ENCODE results near the gene TRAPPC13.
"Not testable (repeated sequence)": the region's sequence is repeated elsewhere in the genome, so short reads cannot be mapped to it uniquely, and the experiment has no call there.

TRAPPC13 gene, protein sequence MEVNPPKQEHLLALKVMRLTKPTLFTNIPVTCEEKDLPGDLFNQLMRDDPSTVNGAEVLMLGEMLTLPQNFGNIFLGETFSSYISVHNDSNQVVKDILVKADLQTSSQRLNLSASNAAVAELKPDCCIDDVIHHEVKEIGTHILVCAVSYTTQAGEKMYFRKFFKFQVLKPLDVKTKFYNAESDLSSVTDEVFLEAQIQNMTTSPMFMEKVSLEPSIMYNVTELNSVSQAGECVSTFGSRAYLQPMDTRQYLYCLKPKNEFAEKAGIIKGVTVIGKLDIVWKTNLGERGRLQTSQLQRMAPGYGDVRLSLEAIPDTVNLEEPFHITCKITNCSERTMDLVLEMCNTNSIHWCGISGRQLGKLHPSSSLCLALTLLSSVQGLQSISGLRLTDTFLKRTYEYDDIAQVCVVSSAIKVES

DNA sequence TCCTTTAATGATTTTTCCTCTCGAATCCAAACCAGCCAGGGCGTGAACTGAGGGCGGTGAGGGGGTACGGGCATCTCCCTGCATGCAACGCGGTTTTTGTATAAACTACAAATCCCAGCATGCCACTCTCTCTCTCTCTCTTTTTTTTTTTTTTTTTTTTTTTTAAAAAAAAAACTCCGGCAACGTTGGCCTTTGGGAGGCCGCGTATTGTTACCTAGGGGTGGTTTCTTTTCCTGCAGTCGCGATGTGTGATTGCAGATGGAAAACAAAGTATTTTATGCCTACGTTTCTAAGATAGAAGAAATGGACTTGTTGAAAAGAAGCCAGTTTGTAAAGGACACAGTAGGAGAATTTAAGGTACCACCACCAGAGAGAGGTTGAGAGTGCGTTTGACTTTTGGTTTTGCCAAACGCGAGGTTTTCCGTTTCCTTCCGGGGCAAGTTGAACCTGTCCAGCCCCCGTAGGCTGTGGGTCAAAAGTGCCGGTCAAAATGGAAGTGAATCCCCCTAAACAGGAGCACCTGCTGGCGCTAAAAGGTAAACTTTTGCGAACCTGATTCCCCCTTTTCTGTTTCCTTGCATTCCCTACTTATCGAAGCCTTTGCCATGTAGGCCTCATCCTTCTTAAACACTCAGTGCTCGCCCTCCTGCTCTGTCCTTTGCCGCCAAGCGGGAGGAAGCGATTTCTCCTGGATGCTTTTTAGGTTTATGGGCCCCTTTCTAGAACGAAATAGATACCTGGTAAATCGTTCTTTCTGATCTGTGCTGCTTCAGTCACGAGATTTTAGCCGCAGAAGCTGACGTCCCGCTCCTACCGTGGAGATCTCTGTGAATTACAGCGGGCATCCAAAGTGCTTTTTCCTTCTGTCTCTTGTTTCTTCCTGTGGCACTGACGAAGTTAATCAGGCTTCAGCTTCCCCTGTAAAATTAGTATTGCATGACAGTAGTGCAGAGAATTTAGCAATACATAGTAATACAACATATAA, at the start of gene TRAPPC13, which contains the start of gene SHLD3:
Gene TRAPPC13, plus strand, starts transcription at position 457 of the 985 bp plus-strand sequence. Its CDS starts 34 bp downstream, at position 491.
Gene SHLD3, plus strand, starts transcription at position 457 of the 985 bp plus-strand sequence. CDS start 4,561 bp downstream, outside the sequence.
- peak; percentile 73 for DNase-seq (ENCODE audit: low read depth)
- H3K4me3 ChIP-seq (ENCODE audit: low read depth, low read length): peak within 1 kb of the TSS; percentile 92
- TF ChIP-seq, protein P1, sequence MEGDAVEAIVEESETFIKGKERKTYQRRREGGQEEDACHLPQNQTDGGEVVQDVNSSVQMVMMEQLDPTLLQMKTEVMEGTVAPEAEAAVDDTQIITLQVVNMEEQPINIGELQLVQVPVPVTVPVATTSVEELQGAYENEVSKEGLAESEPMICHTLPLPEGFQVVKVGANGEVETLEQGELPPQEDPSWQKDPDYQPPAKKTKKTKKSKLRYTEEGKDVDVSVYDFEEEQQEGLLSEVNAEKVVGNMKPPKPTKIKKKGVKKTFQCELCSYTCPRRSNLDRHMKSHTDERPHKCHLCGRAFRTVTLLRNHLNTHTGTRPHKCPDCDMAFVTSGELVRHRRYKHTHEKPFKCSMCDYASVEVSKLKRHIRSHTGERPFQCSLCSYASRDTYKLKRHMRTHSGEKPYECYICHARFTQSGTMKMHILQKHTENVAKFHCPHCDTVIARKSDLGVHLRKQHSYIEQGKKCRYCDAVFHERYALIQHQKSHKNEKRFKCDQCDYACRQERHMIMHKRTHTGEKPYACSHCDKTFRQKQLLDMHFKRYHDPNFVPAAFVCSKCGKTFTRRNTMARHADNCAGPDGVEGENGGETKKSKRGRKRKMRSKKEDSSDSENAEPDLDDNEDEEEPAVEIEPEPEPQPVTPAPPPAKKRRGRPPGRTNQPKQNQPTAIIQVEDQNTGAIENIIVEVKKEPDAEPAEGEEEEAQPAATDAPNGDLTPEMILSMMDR (IDR thresholded peaks at IDR 0.05; ENCODE audit: control insufficient read depth, extremely low read depth, insufficient read depth): no peak

DNA sequence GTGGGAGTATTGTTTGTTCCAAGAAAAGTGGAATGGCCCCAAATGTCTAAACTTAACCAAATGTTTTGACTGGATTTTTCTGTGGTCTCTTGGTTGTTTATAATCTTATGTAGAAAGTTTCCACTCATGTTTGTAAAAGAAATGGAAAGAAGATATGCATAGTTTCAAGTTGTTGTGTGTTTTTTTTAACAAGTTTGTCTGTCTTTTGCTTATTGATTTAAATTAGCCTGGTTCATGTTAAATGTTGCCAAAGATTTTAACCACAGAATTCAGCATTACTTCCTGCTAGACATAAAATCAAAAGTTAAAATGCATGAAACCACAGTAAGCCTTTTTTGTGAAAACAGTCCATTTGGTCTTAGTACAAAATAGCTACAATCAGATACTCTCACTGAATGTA, 47.7 kb upstream of the TRAPPC13 start:
- TF ChIP-seq, protein P1 (IDR thresholded peaks at IDR 0.05; ENCODE audit: control insufficient read depth, extremely low read depth, insufficient read depth): no peak
- no peak overlapping the region for H3K4me3 ChIP-seq (ENCODE audit: low read depth, low read length)
- DNase-seq (ENCODE audit: low read depth): no peak

DNA sequence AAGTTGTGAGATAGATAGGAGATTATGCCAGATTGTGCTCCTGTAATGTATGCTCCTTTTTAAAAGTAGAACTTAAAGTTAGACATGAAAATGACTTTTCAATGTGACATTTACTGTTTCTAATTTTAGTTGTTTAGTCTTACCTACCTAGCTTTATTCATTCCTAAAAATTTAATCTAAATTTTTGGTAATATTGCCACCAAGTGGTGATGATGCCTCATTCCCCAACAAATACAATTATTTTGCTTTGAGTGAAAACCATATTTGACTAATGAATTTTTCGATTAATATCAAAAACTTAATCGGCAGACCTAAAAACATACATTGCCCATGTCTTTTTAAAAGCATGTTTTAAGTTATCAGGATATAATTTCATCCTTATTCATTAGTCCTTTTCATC, 36.1 kb upstream of the TRAPPC13 start:
- TF ChIP-seq, protein P1 (IDR thresholded peaks at IDR 0.05; ENCODE audit: control insufficient read depth, extremely low read depth, insufficient read depth): 0 out of 2 replicates have a peak, but pooled peaks have one; percentile 8
- DNase-seq (ENCODE audit: low read depth): no peak
- H3K4me3 ChIP-seq (ENCODE audit: low read depth, low read length): no peak overlapping the region

DNA sequence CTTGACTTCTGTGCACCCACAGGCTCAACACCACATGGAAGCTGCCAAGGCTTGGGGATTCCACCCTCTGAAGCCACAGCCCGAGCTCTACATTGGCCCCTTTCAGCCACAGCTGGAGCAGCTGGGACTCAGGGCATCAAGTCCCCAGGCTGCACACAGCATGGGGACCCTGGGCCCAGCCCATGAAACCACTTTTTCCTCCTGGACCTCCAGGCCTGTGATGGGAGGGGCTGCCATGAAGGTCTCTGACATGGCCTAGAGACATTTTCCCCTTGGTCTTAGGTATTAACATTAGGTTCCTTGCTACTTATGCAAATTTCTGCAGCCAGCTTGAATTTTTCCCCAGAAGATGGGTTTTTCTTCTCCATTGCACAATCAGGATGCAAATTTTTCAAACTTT, 23.1 kb upstream of the TRAPPC13 start:
- DNase-seq (ENCODE audit: low read depth); H3K4me3 ChIP-seq (ENCODE audit: low read depth, low read length): not testable (repeated sequence)

DNA sequence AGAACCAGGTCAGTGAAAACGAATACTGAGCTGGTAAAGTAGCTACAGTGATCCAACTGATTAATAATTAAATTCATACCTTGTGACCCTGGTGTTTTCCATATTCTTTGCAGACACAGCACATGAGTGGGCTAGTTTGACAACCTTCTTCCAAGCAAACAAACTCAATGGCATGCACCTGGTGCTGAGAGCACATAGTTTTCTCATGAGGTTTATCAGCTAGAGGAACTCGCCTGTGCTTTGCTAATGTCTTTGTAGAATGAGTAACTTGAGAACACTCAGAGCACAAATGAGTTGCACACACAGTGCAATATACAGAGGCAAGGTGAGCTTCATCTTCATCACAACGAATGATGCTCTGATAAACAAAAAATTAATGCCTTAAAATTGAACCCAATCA, 13.3 kb upstream of the TRAPPC13 start:
- no peak overlapping the region for H3K4me3 ChIP-seq (ENCODE audit: low read depth, low read length)
- TF ChIP-seq, protein P1 (IDR thresholded peaks at IDR 0.05; ENCODE audit: control insufficient read depth, extremely low read depth, insufficient read depth): no peak
- no peak for DNase-seq (ENCODE audit: low read depth)

DNA sequence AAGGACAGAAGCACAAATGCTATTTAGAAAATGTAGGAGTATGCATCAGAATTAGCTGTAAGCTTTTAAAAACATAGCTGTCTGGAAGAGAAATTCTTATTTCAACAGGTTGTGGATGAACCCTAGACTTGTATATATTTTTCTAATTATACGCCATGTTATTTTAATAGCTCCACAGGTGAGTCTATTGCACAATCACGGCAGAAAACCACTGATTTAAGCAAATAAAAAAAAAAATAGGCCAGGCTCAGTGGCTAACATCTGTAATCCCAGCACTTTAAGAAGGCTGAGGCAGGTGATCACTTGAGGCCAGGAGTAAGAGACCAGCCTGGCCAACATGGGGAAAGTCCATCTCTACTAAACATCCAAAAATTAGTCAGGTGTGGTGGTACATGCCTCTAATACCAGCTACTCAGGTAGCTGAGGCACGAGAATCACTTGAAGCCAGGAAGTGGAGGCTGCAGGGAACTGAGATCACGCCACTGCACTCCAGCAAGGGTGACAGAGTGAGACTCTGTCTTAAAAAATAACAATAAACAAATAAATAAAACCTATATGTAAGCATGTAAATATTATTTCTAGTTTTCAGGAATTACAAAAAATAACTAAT, 12.4 kb upstream of the TRAPPC13 start:
- TF ChIP-seq, protein P1 (IDR thresholded peaks at IDR 0.05; ENCODE audit: control insufficient read depth, extremely low read depth, insufficient read depth): no peak

More for the DNA sequence above, 12.4 kb upstream of the TRAPPC13 start:
- no peak for DNase-seq (ENCODE audit: low read depth)
- H3K4me3 ChIP-seq (ENCODE audit: low read depth, low read length): no peak overlapping the region
